ENCODE data around the gene DNAH14.

Gene DNAH14

DNA sequence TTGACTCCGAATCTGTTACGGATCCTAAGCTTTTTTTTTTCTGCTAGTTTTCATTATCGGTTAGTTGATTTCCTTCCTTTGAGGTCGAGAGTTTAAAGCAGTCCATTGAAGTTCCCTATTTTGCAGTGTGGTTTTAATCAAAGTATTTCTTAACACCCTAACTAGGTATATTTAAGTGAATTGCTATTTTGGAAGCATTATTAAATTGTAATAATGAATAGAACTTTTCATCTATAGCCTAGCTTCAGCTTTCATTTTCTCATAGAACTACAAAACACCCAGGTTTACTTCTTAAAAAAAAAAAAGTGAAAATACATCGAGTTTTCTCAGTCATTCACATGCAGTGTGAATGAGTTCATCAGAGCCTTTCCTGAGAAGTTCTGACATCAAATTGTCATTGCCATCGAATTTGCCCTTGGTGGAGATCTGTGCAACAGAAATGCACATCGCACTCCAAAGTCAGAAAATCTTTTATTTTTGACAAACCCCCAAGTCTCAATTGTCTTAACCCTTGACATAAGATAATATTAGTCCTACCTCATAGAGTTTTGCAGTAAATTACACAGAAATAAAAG lies 499.5 kb downstream of the DNAH14 start:
- peak overlapping the region; percentile 74 for H3K4me3 ChIP-seq (ENCODE audit: low read depth, low read length)

DNA sequence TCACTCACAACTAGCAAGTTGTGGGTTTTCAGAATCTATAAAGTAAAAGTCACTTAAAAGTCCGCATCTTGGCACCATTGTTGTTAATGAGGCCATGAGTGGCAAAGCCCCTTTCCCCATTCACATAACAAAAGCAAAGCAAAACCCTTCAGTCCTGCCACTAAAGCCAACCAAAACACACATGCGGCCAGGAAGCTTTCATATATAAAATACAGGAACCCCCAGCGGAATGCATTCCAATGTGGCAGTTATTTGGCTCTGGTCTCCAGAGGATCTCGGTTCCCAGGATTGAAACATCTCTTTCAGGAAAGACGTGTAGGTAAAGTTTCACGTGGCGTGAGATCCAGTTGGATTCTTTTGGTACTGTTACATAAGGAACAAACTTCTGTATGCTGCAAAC lies 500.8 kb downstream of the DNAH14 start:
- TF ChIP-seq, protein P1, sequence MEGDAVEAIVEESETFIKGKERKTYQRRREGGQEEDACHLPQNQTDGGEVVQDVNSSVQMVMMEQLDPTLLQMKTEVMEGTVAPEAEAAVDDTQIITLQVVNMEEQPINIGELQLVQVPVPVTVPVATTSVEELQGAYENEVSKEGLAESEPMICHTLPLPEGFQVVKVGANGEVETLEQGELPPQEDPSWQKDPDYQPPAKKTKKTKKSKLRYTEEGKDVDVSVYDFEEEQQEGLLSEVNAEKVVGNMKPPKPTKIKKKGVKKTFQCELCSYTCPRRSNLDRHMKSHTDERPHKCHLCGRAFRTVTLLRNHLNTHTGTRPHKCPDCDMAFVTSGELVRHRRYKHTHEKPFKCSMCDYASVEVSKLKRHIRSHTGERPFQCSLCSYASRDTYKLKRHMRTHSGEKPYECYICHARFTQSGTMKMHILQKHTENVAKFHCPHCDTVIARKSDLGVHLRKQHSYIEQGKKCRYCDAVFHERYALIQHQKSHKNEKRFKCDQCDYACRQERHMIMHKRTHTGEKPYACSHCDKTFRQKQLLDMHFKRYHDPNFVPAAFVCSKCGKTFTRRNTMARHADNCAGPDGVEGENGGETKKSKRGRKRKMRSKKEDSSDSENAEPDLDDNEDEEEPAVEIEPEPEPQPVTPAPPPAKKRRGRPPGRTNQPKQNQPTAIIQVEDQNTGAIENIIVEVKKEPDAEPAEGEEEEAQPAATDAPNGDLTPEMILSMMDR (IDR thresholded peaks at IDR 0.05; ENCODE audit: borderline replicate concordance, insufficient read depth, low read depth, low read length): no peak
- no peak overlapping the region for H3K4me3 ChIP-seq (ENCODE audit: low read depth, low read length)

More for the DNA sequence above, 499.5 kb downstream of the DNAH14 start:
- TF ChIP-seq, protein P1 (IDR thresholded peaks at IDR 0.05; ENCODE audit: borderline replicate concordance, insufficient read depth, low read depth, low read length): no peak

DNA sequence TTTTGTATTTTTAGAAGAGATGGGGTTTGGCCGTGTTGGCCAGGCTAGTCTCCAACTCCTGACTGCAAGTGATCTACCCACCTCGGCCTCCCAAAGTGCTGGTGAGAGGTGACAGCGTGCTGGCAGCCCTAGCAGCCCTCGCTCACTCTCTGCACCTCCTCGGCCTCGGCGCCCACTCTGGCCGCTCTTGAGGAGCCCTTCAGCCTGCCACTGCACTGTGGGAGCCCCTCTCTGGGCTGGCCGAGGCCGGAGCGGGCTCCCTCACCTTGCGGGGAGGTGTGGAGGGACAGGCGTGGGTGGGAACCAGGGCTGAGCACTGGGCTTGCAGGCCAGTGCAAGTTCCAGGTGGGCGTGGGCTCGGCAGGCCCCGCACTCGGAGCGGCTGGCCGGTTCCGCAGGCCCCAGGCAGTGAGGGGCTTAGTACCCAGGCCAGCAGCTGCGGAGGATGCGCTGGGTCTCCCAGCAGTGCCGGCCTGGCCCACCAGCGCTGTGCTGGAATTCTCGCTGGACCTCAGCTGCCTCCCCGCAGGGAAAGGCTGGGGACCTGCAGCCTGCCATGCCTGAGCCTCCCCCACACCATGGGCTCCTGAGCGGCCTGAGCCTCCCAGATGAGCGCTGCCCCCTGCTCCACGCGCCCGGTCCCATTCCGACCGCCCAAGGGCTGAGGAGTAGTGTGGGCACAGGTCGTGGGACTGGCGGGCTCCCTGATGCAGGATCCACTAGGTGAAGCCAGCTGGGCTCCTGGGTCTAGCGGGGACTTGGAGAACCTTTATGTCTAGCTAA lies 501.8 kb downstream of the DNAH14 start:
- TF ChIP-seq, protein P1 (IDR thresholded peaks at IDR 0.05; ENCODE audit: borderline replicate concordance, insufficient read depth, low read depth, low read length): no peak
- H3K4me3 ChIP-seq (ENCODE audit: low read depth, low read length): no peak overlapping the region

DNA sequence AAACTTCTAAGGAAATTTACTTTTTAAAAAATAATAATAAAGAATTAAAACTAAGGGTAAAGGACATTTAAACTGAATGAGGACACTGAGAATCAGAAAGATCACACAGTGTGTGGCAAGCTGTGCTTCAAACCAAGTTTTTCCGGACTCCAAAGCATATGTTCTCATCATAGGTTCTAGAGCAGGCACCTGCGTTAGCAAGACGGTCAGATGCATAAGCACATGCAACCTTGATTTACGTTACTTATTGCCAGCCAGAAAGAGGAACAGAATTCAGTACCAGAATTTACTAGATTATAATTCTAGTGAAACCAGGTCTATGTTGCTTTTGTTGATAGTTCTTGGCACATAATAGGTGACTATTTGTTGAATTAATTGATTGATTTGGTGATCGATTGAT lies 504.6 kb downstream of the DNAH14 start:
- TF ChIP-seq, protein P1 (IDR thresholded peaks at IDR 0.05; ENCODE audit: borderline replicate concordance, insufficient read depth, low read depth, low read length): no peak
- no peak overlapping the region for H3K4me3 ChIP-seq (ENCODE audit: low read depth, low read length)

DNA sequence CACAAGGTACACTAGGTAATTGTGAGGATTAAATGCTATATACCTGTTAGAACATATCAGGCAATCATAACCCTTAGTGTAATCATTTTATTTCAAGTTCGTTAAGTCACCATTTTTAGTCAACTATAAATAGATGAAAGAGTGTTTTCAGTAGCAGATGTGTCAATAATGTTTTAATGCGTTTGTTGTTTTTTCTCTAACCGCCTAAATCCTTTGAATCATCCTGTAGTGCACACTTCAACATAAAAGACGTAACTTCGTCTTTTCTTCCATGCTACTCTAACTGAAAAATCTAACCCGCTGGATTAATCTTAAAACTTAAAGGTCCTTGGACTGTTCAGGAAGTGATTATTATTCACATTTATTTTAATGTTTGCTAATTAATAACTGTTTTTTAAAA lies 505.6 kb downstream of the DNAH14 start:
- TF ChIP-seq, protein P1 (IDR thresholded peaks at IDR 0.05; ENCODE audit: borderline replicate concordance, insufficient read depth, low read depth, low read length): no peak
- H3K4me3 ChIP-seq (ENCODE audit: low read depth, low read length): no peak overlapping the region

DNA sequence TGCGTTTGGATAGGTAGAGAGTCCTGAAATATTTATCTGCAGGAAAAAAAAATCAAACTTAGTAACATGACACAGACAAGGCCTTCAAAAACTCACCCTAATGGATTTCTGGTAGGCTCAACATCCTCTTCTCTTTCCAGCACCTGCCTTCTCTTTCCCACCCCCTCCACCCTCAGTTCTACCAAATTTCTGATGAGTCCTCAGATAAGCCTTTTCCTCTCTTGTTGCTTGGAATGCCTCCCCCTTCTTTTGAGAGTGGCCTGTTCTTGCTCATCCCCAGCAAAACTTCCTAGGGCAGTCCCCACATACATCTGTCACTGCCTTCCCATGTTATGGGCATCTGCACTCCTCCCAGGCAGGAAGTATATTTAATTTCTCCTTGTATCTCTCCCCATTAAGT lies 506.0 kb downstream of the DNAH14 start:
- H3K4me3 ChIP-seq (ENCODE audit: low read depth, low read length): no peak overlapping the region
- TF ChIP-seq, protein P1 (IDR thresholded peaks at IDR 0.05; ENCODE audit: borderline replicate concordance, insufficient read depth, low read depth, low read length): no peak

DNA sequence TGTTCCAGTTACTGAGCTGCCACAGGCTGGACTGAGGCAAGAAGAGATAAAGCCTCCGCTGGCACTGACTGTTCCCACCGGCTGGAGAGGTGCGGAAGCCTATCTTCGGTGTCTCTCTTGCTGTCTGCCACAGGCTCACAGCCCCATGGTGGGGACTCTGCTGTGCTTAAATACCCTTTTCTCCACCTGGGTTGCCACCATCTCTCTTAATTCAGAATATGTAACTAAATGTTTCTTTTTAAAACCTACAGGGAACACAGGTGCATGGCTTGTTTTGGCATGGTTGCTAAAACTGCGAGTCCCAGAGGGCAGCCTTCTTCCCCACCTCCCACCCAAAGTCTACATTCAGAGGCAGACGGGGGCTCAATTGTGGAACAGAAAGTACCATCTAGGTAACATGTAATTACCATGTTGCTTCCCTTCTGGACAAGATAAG lies 506.5 kb downstream of the DNAH14 start:
- TF ChIP-seq, protein P1 (IDR thresholded peaks at IDR 0.05; ENCODE audit: borderline replicate concordance, insufficient read depth, low read depth, low read length): no peak
- no peak overlapping the region for H3K4me3 ChIP-seq (ENCODE audit: low read depth, low read length)
